Chondrocyte (in vitro differentiated cells): ENCODE results near the gene ACSF3. TPM values are rescaled to one million over a fixed set of nuclear protein-coding genes. Genes with fewer than 3 reads are reported as not detected.
"Not testable (repeated sequence)": the region's sequence is repeated elsewhere in the genome, so short reads cannot be mapped to it uniquely, and the experiment has no call there.

Experiments used
- DNase-seq: peaks from one replicate; pipeline ENCODE4 v3.0.0; 2021; ENCODE audit warnings: mixed read lengths, low spot score
- H3K27ac Mint-ChIP-seq: one replicate; pipeline ENCODE4 v1.8.0; 2021; ENCODE audit warnings: mild to moderate bottlenecking, moderate library complexity, mixed read lengths; ENCODE audit not compliant: unreplicated experiment
- H3K27me3 Mint-ChIP-seq: 2 replicates; pipeline ENCODE4 v1.8.0; 2021; ENCODE audit warnings: low read depth, mixed read lengths
- H3K36me3 Mint-ChIP-seq: 2 replicates; pipeline ENCODE4 v1.8.0; 2021; ENCODE audit warnings: low read depth, mixed read lengths
- H3K4me1 Mint-ChIP-seq: 2 replicates; pipeline ENCODE4 v1.8.0; 2021; ENCODE audit warnings: low read depth, mild to moderate bottlenecking, mixed read lengths
- H3K4me3 Mint-ChIP-seq: one replicate; pipeline ENCODE4 v1.8.0; 2021; ENCODE audit warnings: mild to moderate bottlenecking, moderate library complexity, mixed read lengths; ENCODE audit not compliant: unreplicated experiment
- H3K9me3 Mint-ChIP-seq: 2 replicates; pipeline ENCODE4 v1.8.0; 2021; ENCODE audit warnings: low read depth, mixed read lengths
- total RNA-seq: library from RNA; stranded (reverse); gene quantifications from 3 replicates; pipeline ENCODE4 v1.2.1, GENCODE V29; 2021
- TF ChIP-seq, protein P1 (sequence below): fragments of 200-600 bp; sonication (generic); IDR thresholded peaks from 2 replicates; pipeline ENCODE4 v1.5.0; 2021; ENCODE audit warnings: antibody characterized with exemption, mild to moderate bottlenecking, moderate library complexity

The ACSF3 gene
- total RNA-seq, 1 donor from 2014 or later: 19.5 TPM

- Mint-ChIP-seq H3K27me3 (peaks cover 18% of the 10 kb centered on the region), H3K27ac (no peak overlapping the region), H3K4me1 (no peaks in the 10 kb centered on the region), H3K36me3 (no peaks in the 10 kb centered on the region), H3K4me3 (no peak overlapping the region), H3K9me3 (no peaks in the 10 kb centered on the region)
- no peak for DNase-seq
- TF ChIP-seq, protein P1, sequence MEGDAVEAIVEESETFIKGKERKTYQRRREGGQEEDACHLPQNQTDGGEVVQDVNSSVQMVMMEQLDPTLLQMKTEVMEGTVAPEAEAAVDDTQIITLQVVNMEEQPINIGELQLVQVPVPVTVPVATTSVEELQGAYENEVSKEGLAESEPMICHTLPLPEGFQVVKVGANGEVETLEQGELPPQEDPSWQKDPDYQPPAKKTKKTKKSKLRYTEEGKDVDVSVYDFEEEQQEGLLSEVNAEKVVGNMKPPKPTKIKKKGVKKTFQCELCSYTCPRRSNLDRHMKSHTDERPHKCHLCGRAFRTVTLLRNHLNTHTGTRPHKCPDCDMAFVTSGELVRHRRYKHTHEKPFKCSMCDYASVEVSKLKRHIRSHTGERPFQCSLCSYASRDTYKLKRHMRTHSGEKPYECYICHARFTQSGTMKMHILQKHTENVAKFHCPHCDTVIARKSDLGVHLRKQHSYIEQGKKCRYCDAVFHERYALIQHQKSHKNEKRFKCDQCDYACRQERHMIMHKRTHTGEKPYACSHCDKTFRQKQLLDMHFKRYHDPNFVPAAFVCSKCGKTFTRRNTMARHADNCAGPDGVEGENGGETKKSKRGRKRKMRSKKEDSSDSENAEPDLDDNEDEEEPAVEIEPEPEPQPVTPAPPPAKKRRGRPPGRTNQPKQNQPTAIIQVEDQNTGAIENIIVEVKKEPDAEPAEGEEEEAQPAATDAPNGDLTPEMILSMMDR: no peak
Measured at GRCh38 chr16:89164436-89164835, 70.8 kb downstream of the ACSF3 start.

GRCh38 chr16:89164847-89165680 lies 71.4 kb downstream of the ACSF3 start:
- H3K9me3 Mint-ChIP-seq: no peaks in the 10 kb centered on the region
- no peak overlapping the region for H3K27ac Mint-ChIP-seq
- TF ChIP-seq, protein P1: no peak
- DNase-seq: no peak
- no peaks in the 10 kb centered on the region for H3K4me1 Mint-ChIP-seq
- no peak overlapping the region for H3K4me3 Mint-ChIP-seq
- peaks cover 18% of the 10 kb centered on the region for H3K27me3 Mint-ChIP-seq
- H3K36me3 Mint-ChIP-seq: no peaks in the 10 kb centered on the region

DNA sequence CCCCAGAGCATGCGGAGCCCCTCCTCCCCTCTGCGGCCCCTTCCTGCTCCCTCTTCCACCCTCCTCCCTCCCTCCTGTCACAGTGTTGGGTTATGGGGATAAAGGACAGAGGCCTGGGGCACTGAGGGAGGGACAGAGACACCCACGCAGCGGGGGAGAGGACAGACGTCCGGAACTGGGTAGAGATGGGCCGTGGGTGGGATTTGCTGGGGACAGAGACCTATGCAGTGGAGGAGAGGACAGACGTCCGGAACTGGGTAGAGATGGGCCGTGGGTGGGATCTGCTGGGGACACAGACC lies 72.0 kb downstream of the ACSF3 start:
- not testable (repeated sequence) for H3K4me3 Mint-ChIP-seq, H3K27ac Mint-ChIP-seq, H3K4me1 Mint-ChIP-seq, H3K36me3 Mint-ChIP-seq, H3K9me3 Mint-ChIP-seq, DNase-seq
- peaks cover 18% of the 10 kb centered on the region for H3K27me3 Mint-ChIP-seq

GRCh38 chr16:89166696-89167424 lies 73.2 kb downstream of the ACSF3 start:
- Mint-ChIP-seq H3K36me3 (no peaks in the 10 kb centered on the region), H3K4me3 (no peak overlapping the region)

GRCh38 chr16:89167425-89167941 lies 73.8 kb downstream of the ACSF3 start:
- H3K9me3 Mint-ChIP-seq: no peaks in the 10 kb centered on the region
- DNase-seq: no peak
- no peaks in the 10 kb centered on the region for H3K36me3 Mint-ChIP-seq
- H3K4me3 Mint-ChIP-seq: no peak overlapping the region
- peaks cover 12% of the 10 kb centered on the region for H3K27me3 Mint-ChIP-seq
- TF ChIP-seq, protein P1: peak; percentile 89
- H3K27ac Mint-ChIP-seq: no peak overlapping the region
- peaks cover 7% of the 10 kb centered on the region for H3K4me1 Mint-ChIP-seq

More at GRCh38 chr16:89166696-89167424, 73.2 kb downstream of the ACSF3 start:
- DNase-seq: no peak
- TF ChIP-seq, protein P1: no peak
- no peaks in the 10 kb centered on the region for H3K9me3 Mint-ChIP-seq
- H3K27ac Mint-ChIP-seq: no peak overlapping the region
- H3K27me3 Mint-ChIP-seq: peaks cover 16% of the 10 kb centered on the region
- peaks cover 5% of the 10 kb centered on the region for H3K4me1 Mint-ChIP-seq
